ENCODE measurements around the gene TMEM203.

The TMEM203 gene

GRCh38 chr9:137163365-137163715 lies 42.1 kb downstream of the TMEM203 start:
- DNase-seq, result no peak

GRCh38 chr9:137162505-137163364 lies 42.7 kb downstream of the TMEM203 start:
- no peak for DNase-seq

- no peak for DNase-seq
These were observed 43.6 kb downstream of the TMEM203 start for GRCh38 chr9:137161558-137162486.

GRCh38 chr9:137160716-137161557 lies 44.5 kb downstream of the TMEM203 start:
- DNase-seq, result no peak

- no peak for DNase-seq
These were observed 45.4 kb downstream of the TMEM203 start for GRCh38 chr9:137160054-137160425.

- DNase-seq, result no peak
These were observed 46.1 kb downstream of the TMEM203 start for GRCh38 chr9:137159105-137160053.

- DNase-seq, result no peak
These were observed 46.8 kb downstream of the TMEM203 start for GRCh38 chr9:137158625-137159024.

- no peak for DNase-seq
These were observed 47.6 kb downstream of the TMEM203 start for GRCh38 chr9:137157618-137158415.

- DNase-seq, result peak; percentile 88
These were observed 48.7 kb downstream of the TMEM203 start for GRCh38 chr9:137156567-137157375.
